Activated CD8-positive, alpha-beta memory T cell treated with anti-CD3 and anti-CD28 coated beads, Interleukin-2, amount 10 ng/mL, durations not matched to agents 7 days and 5 days (primary cell): Measurements from ENCODE around the gene MTCL1. TPM values are rescaled to one million over a fixed set of nuclear protein-coding genes. Genes with fewer than 3 reads are reported as not detected.

Experiments used
- ATAC-seq: fragments of 150-1000 bp; cut with Tn5 transposase; one replicate; pipeline ENCODE4 v1.10.0; 2021; ENCODE audit warnings: moderate library complexity
- CTCF ChIA-PET: fragments of 350-600 bp; sonication (Branson Sonifier 250); formaldehyde crosslinking; loops from one replicate; lab custom pipeline; 2021; ENCODE audit warnings: antibody characterized with exemption; lab: Charles Lee
- DNase-seq: peaks from one replicate; pipeline ENCODE4 v3.0.0-alpha.2; 2020
- H3K27ac Mint-ChIP-seq: one replicate; pipeline ENCODE4 v1.8.0; 2021; ENCODE audit warnings: mild to moderate bottlenecking, mixed read lengths
- H3K27me3 Mint-ChIP-seq: one replicate; pipeline ENCODE4 v1.8.0; 2021; ENCODE audit warnings: mixed read lengths
- H3K36me3 Mint-ChIP-seq: one replicate; pipeline ENCODE4 v1.8.0; 2021; ENCODE audit warnings: mild to moderate bottlenecking, mixed read lengths
- H3K4me1 Mint-ChIP-seq: one replicate; pipeline ENCODE4 v1.8.0; 2021; ENCODE audit warnings: mixed read lengths
- H3K4me3 Mint-ChIP-seq: one replicate; pipeline ENCODE4 v1.8.0; 2021; ENCODE audit warnings: mild to moderate bottlenecking, moderate library complexity, mixed read lengths
- H3K9me3 Mint-ChIP-seq: one replicate; pipeline ENCODE4 v1.8.0; 2022; ENCODE audit warnings: low read depth, mixed read lengths
- total RNA-seq, 2 experiments: library from RNA; stranded (reverse); gene quantifications; one replicate each; pipeline ENCODE4 v1.2.3, GENCODE V29; 2021

MTCL1 gene
- total RNA-seq, 2 experiments from 2014 or later = 0.41 to 0.59 TPM

DNA sequence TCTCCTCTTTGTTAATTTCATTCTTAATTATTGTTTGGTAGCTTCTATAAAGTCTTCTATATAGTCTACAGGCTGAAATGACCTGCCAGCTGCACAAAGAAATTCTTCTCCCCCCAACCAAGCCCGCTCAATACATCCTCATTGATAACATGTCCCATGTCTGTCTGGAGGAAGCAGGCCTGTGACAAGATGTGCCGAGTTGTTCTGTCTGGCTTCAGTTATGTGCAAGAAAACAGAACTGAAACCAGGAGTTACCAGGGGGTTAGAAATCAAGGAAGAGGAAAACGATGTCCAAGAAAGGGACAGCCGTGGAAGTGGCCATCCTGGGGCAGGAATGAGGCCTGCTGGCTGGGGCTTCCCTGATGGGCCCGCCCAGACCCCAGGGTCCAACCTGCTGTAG is 57.6 kb downstream of the MTCL1 start:
- ATAC-seq (no peak), DNase-seq (no peak)
- CTCF ChIA-PET = no interaction called here
- H3K9me3 Mint-ChIP-seq = peaks cover 6% of the 10 kb centered on the region
- H3K4me3 Mint-ChIP-seq = no peak overlapping the region
- H3K27me3 Mint-ChIP-seq = peaks cover 2% of the 10 kb centered on the region
- H3K27ac Mint-ChIP-seq = no peak overlapping the region
- no peaks in the 10 kb centered on the region for H3K36me3 Mint-ChIP-seq
- no peaks in the 10 kb centered on the region for H3K4me1 Mint-ChIP-seq

DNA sequence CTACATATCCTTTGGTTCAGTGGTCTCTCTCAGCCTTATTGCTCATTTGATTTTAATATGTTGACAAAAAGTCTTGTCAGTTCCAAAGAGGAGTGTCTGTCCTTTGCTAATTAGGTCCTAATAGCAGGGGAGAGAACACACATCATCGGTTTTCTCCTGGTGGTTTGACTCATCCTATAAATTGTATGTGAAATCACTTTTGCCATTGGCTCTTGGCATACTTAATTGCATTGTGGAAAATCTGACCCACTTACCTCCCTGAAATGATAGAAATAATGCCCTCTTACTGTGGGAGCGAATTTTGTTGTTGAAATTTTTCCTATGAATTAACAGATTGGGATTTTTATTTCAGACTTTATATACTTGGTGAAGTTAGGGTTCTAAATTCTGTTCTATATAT is 58.3 kb downstream of the MTCL1 start:
- no peak overlapping the region for H3K27ac Mint-ChIP-seq
- ATAC-seq (no peak), DNase-seq (no peak)
- peaks cover 6% of the 10 kb centered on the region for H3K9me3 Mint-ChIP-seq
- CTCF ChIA-PET = no interaction called here
- H3K36me3 Mint-ChIP-seq = no peaks in the 10 kb centered on the region
- H3K4me3 Mint-ChIP-seq = no peak overlapping the region
- no peaks in the 10 kb centered on the region for H3K4me1 Mint-ChIP-seq
- H3K27me3 Mint-ChIP-seq = peaks cover 2% of the 10 kb centered on the region

DNA sequence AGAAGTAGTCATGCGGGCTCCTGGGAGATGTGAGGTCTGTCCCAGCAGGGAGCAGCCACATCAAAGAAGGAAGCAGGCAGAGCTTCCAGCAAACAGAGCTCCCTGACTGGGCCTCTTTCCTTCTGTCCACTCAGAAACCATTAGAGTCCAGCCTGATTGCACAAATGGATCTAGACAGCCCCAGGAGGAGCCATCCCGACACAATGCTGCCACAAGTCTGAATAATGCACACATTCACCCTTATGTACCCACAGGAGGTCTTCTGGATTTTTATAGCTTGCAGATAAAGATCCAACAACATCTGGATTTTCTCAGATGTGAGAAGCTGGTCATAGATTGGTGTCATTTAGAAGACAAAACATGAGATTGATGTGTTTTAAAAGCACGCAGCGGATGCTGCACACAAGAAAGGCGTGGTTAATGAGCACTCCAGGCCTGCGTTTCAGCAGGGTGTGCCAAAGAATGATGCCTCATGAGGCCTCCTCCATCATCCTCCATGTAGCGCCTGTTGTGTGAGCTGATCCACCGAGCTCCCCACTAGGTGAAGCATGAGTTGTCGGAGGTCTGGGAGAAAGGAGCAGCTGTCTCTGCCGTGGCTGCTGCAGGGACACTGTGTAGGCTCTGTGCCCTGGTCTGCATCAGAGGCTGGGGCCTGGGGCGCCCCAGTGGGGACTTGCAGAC is 60.6 kb downstream of the MTCL1 start:
- Mint-ChIP-seq H3K9me3 (peaks cover 6% of the 10 kb centered on the region), H3K4me1 (no peaks in the 10 kb centered on the region), H3K27me3 (peaks cover 2% of the 10 kb centered on the region), H3K4me3 (no peak overlapping the region), H3K36me3 (no peaks in the 10 kb centered on the region), H3K27ac (no peak overlapping the region)
- CTCF ChIA-PET = interaction anchor here (0.5 to 1.2 kb wide), 3 partner anchors 9 to 106 kb away, joined by 3 to 5 read pairs (median 3); no protein-coding TSS in a partner anchor
- DNase-seq = no peak
- ATAC-seq = no peak

DNA sequence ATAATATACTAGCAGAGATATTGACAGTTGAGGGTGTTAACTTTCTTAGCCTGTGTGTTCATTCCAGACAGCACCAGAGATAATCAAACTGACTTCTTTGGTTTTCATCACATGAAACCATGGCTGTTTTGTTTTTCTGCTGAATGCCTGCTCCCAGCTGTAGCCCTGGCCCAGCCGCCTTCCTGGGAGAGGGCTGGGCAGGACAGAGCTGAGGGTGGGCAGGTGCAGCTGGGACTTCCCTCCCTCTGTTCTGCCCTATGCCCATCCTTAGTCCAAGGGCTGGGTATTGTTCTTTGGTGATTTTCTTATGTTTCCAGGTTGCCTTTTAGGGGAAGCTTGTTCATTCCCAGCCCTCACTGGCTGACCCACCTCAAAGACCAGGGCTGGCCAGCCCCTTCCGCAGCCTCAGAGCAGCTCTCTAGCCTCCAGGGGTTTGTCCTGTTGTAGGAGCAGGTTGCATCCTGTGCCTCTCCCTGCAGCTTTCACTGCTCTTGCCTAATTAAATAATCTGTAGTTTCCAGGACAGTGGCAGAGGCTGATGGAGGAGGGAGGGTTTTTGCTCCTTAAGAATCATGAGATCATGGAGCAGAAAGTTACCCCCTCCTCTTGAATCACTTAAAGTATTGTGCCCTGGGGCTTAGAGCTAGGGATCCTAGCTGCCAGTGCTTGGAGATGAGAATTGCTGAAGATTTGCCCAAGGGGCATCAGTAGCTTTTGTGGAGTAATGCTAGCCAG is 61.4 kb downstream of the MTCL1 start:
- DNase-seq = no peak
- Mint-ChIP-seq H3K36me3 (no peaks in the 10 kb centered on the region), H3K27me3 (no peaks in the 10 kb centered on the region)

DNA sequence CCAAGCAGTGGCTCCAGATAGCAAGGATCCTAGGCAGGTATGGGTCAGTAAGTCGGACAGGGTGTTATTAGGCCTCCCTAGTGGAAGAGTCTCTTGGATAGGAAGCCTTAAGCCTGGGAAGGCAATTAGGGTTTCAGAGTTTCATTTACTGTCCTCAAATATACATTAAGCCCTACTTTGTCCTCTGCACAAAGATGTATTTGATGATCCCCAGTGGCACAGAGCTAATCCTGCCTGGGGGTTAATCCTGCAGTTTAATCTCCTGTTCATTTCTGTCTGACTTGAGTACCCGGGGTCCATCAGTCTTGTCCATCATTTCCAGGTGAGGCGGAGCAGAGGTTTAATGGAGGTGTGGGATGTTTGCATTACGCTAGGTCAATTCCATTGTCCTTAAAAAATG is 62.0 kb downstream of the MTCL1 start:
- Mint-ChIP-seq H3K36me3 (no peaks in the 10 kb centered on the region), H3K27me3 (no peaks in the 10 kb centered on the region), H3K4me3 (no peak overlapping the region), H3K4me1 (no peaks in the 10 kb centered on the region), H3K9me3 (peaks cover 3% of the 10 kb centered on the region), H3K27ac (no peak overlapping the region)
- CTCF ChIA-PET = interaction anchor here (0.8 to 1.0 kb wide), 2 partner anchors 30 to 70 kb away, joined by 3 read pairs; no protein-coding TSS in a partner anchor
- DNase-seq = no peak
- ATAC-seq = no peak

More for the DNA sequence above, 61.4 kb downstream of the MTCL1 start:
- H3K4me3 Mint-ChIP-seq = no peak overlapping the region
- CTCF ChIA-PET = interaction anchor here (0.6 to 1.2 kb wide), 4 partner anchors 9 to 309 kb away, joined by 3 to 5 read pairs (median 4); no protein-coding TSS in a partner anchor
- no peaks in the 10 kb centered on the region for H3K4me1 Mint-ChIP-seq
- H3K9me3 Mint-ChIP-seq = peaks cover 3% of the 10 kb centered on the region
- no peak for ATAC-seq
- H3K27ac Mint-ChIP-seq = no peak overlapping the region

DNA sequence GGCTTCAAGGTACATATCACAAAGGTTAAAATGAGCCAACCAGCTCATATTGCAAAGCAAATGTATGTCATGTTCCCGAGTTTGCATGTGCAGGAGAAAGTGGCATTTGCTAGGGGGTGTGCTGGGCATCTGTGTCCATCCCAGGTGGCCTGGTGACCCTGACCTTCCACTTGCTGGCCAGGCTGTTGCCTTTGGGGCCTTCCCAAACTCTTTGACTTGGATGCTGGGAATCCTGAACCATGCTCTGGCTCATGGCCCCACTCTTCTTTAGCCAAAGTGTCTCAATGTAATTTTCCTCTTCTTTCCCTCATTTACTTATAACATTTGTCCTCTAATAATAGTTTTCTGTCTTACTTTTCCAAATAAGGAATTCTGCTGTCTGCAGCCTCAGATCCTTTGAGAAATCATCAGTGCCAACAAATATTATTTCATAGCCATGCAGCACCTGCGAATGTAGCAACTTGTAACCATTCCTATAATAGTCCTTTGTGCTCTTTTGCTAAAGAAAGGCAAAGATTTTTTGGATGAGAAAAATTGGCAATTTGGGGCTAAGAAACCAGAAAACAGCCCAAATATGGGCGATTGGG is 64.2 kb downstream of the MTCL1 start:
- H3K27ac Mint-ChIP-seq = no peak overlapping the region
- no peaks in the 10 kb centered on the region for H3K36me3 Mint-ChIP-seq
- H3K4me1 Mint-ChIP-seq = no peaks in the 10 kb centered on the region
- DNase-seq (peak; percentile 28), ATAC-seq (no peak)
- CTCF ChIA-PET = no interaction called here
- no peaks in the 10 kb centered on the region for H3K9me3 Mint-ChIP-seq
- no peak overlapping the region for H3K4me3 Mint-ChIP-seq
- H3K27me3 Mint-ChIP-seq = no peaks in the 10 kb centered on the region

DNA sequence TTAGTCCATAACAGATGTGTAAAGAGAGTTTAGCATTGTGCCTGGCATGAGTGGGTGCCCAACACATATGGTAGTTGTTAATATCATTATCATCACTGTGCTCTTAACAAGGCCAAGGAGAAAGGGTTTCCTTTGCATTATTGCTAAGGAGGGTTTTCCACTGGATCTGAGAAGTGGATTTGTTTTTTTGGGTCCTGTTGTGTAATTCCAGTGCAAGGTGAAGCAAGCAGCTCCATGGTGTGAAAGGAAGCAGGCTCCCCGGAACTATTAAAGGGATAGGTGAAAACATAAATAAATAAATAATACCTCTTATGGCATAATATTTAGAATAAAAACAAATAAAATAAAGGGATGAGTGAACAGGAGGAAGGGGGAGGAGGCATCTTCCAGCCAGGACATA is 65.3 kb downstream of the MTCL1 start:
- Mint-ChIP-seq H3K27ac (no peak overlapping the region), H3K9me3 (no peaks in the 10 kb centered on the region), H3K4me1 (no peaks in the 10 kb centered on the region), H3K27me3 (no peaks in the 10 kb centered on the region), H3K36me3 (no peaks in the 10 kb centered on the region), H3K4me3 (no peak overlapping the region)
- no peak for ATAC-seq
- CTCF ChIA-PET = no interaction called here
- no peak for DNase-seq

DNA sequence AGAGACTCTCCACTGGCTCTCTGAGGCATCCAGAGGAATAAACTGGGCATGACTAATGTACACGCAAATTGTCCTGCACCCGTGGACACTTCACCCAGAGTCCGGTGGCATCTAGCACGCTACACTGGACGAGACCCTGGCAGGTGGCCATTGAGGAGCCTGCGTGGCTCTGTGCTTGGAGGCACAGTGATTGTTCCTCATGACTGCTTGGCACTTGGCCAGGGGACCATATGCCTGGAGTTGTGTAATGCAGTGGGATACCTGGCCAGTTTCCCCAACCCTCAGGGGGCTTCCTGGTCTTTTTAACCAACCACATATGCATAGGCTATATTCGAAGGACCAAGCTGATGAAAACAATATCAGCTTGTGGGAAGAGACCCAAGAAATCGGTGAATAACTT is 66.6 kb downstream of the MTCL1 start:
- Mint-ChIP-seq H3K27ac (no peak overlapping the region), H3K4me1 (no peaks in the 10 kb centered on the region), H3K9me3 (no peaks in the 10 kb centered on the region)

DNA sequence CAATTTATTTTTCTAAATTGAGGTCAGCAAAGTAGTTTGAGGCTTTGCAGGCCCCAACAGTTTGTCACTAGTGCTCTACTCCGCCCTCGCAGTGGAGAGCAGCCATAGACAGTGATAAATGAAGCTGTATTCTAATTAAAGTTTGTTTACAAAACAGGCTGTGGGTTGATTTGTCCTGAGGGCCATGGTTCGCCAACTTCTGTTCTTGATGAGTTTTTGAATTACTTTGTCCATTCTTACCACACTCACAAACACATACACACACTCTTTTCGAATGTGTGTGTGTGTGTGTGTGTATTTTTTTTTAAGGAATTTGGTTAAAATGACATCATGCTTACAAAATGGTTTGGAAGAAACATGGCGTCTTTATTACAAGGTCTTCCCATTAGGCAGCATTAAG is 68.6 kb downstream of the MTCL1 start:
- Mint-ChIP-seq H3K9me3 (no peaks in the 10 kb centered on the region), H3K4me3 (no peak overlapping the region), H3K27ac (no peak overlapping the region), H3K27me3 (no peaks in the 10 kb centered on the region), H3K36me3 (no peaks in the 10 kb centered on the region), H3K4me1 (no peaks in the 10 kb centered on the region)
- CTCF ChIA-PET = no interaction called here
- ATAC-seq (no peak), DNase-seq (no peak)

More for the DNA sequence above, 66.6 kb downstream of the MTCL1 start:
- ATAC-seq (no peak), DNase-seq (no peak)
- Mint-ChIP-seq H3K4me3 (no peak overlapping the region), H3K27me3 (no peaks in the 10 kb centered on the region), H3K36me3 (no peaks in the 10 kb centered on the region)
- CTCF ChIA-PET = no interaction called here

DNA sequence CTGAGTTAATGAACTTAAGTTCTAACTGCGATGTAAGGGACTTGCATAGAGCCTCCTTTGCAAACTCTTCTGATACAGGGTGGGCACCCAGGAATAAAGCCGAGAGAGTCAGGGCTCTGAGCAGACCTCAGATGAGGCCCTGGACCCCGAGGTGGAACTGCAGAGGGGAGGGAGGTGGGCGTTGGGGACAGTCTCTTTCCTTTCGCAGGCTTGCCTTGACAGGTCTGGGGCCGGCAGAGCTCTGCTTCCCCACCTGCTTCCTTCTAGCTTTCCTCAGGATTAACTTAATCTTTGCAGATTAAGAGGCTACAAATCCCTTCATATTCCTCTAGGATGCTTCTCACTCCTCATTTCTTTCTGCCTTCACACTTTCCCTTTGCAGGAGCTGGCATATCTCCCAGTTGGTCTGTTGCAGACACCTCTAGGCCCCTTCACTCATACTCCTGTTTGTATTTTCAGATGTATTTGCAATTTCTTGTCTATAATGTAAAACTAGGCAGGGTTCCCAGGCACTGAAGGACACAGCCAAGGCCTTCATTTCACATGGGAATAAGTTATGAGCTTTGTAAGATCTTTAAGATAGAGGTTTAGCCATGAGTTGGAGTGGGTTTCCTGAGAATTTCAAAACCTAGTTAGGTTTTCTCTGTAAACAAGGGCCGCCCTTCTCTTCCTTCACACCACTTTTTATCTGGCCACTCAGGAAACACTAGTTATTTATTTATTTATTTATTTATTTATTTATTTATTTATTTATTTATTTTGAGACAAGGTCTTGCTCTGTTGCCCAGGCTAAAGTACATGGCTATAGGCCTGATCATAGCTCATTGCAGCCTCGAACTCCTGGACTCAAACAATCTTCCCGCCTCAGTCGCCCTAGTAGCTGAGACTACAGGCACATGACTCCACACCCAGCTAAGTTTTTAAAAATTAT is 70.9 kb downstream of the MTCL1 start:
- Mint-ChIP-seq H3K36me3 (no peaks in the 10 kb centered on the region), H3K27me3 (no peaks in the 10 kb centered on the region), H3K4me3 (no peak overlapping the region), H3K4me1 (no peaks in the 10 kb centered on the region), H3K9me3 (no peaks in the 10 kb centered on the region), H3K27ac (no peak overlapping the region)
- CTCF ChIA-PET = interaction anchor here (1.3 kb wide), 1 partner anchor 10 kb away, joined by 5 read pairs; no protein-coding TSS in a partner anchor
- DNase-seq = no peak
- no peak for ATAC-seq

DNA sequence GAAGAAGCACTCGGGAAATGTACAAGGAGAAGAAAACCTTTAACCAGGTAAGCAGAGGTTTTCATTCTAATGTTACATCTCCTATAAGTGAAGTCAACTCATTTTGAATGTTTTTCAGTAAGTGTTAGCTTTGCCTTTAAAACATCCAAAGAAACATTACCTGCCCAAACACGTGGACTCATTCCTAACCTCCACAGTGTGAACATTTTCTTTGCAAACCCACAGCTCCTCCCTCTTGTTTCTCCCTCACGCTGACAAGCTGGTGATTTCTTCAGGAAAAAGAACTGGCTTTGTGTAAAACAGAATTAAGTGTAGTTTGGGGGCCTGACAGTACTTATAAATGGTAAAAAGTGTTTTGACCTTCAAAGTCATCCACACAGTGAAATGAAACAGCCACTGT is 72.5 kb downstream of the MTCL1 start:
- H3K27ac Mint-ChIP-seq = no peak overlapping the region
- H3K36me3 Mint-ChIP-seq = no peaks in the 10 kb centered on the region
- H3K9me3 Mint-ChIP-seq = no peaks in the 10 kb centered on the region
- H3K4me1 Mint-ChIP-seq = no peaks in the 10 kb centered on the region
- CTCF ChIA-PET = no interaction called here
- ATAC-seq (no peak), DNase-seq (no peak)
- H3K4me3 Mint-ChIP-seq = no peak overlapping the region
- H3K27me3 Mint-ChIP-seq = no peaks in the 10 kb centered on the region

DNA sequence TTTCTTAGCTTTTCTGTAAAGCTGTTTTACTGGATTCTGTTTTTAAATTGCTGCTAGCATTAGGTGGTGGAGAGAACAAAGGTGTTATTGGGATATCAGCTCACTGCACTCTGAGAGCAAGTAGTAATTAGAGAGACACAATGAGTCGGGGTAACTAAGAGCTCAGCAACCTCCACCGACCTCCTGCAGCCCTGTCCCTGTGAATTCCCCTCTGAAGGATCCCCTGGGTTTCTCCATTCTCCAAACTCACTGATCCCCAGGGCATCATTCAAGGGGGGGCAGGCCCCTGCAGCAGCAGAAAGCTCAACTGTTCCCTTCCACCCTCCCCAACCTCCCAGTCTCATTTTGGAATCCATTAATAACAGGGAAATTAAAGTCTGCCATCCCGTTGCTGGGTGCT is 73.0 kb downstream of the MTCL1 start:
- CTCF ChIA-PET = interaction anchor here (0.9 kb wide), 1 partner anchor 82 kb away, joined by 3 read pairs; no protein-coding TSS in a partner anchor
- H3K9me3 Mint-ChIP-seq = no peaks in the 10 kb centered on the region
- no peak for ATAC-seq

DNA sequence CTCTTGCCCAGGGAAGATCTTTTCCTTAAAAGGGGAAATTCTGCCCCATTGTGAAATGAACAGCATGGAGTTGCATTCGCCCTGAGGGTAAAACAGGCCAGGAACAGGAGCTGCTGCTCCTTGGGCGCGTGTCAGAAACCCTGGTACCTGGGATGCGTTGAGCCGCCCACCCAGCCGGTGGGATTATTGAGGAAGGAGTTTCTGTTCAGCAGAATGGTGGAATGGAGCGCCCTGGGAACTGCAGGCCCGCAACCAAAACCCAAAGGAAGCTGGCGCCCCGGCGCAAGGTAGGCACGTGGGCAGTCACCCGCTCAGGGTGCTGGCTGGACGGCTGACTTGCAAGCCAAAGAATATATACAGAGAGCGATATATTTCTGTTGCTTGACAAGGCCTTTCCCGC is 73.5 kb downstream of the MTCL1 start:
- no peak for DNase-seq
- CTCF ChIA-PET = interaction anchor here (0.9 kb wide), 1 partner anchor 82 kb away, joined by 3 read pairs; no protein-coding TSS in a partner anchor
- H3K27ac Mint-ChIP-seq = no peak overlapping the region
- no peaks in the 10 kb centered on the region for H3K4me1 Mint-ChIP-seq
- no peak overlapping the region for H3K4me3 Mint-ChIP-seq
- no peaks in the 10 kb centered on the region for H3K36me3 Mint-ChIP-seq
- H3K27me3 Mint-ChIP-seq = no peaks in the 10 kb centered on the region
- ATAC-seq = no peak
- H3K9me3 Mint-ChIP-seq = no peaks in the 10 kb centered on the region

More for the DNA sequence above, 73.0 kb downstream of the MTCL1 start:
- no peak overlapping the region for H3K4me3 Mint-ChIP-seq
- H3K27me3 Mint-ChIP-seq = no peaks in the 10 kb centered on the region
- H3K27ac Mint-ChIP-seq = no peak overlapping the region
- DNase-seq = no peak
- no peaks in the 10 kb centered on the region for H3K36me3 Mint-ChIP-seq
- no peaks in the 10 kb centered on the region for H3K4me1 Mint-ChIP-seq
